OCI-LY3 (cell line): ENCODE results near the gene SPATA31E1.

Experiments
- EZH2phosphoT487 ChIP-seq: fragments of 200-600 bp; shearing (Covaris generic); IDR thresholded peaks from 2 replicates; pipeline ENCODE4 v1.6.1; 2018; ENCODE audit warnings: antibody characterized with exemption, mixed run types, low read depth
- TF ChIP-seq, protein P1 (sequence below): fragments of 200-600, 300-600 bp; sonication (generic); IDR thresholded peaks from 2 replicates; pipeline ENCODE4 v1.5.1; 2014; ENCODE audit warnings: antibody characterized with exemption, low read length, low read depth

DNA sequence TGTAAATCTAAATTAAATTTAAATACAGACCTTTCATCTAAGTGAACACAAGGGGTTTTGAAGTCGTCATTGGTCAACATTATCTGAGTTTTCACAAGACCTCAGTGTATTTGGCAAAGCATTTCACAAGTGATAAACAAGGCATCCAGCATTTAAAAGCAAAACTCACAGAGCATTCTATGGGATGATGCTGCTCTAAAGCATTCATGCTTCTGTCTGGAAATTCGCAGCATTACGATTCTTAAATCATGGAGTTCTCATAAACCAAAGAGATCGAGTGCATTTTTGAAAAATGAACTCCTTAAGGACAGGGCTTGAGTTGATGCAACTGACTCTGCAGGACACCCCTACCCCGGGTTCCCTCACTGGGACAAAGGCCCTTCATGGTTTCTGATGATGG, 46.1 kb upstream of the SPATA31E1 start:
- TF ChIP-seq, protein P1, sequence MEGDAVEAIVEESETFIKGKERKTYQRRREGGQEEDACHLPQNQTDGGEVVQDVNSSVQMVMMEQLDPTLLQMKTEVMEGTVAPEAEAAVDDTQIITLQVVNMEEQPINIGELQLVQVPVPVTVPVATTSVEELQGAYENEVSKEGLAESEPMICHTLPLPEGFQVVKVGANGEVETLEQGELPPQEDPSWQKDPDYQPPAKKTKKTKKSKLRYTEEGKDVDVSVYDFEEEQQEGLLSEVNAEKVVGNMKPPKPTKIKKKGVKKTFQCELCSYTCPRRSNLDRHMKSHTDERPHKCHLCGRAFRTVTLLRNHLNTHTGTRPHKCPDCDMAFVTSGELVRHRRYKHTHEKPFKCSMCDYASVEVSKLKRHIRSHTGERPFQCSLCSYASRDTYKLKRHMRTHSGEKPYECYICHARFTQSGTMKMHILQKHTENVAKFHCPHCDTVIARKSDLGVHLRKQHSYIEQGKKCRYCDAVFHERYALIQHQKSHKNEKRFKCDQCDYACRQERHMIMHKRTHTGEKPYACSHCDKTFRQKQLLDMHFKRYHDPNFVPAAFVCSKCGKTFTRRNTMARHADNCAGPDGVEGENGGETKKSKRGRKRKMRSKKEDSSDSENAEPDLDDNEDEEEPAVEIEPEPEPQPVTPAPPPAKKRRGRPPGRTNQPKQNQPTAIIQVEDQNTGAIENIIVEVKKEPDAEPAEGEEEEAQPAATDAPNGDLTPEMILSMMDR, result no peak
- TF ChIP-seq EZH2phosphoT487, result no peak
